NB4 (cell line): ENCODE measurements around the gene ANKS1B.
"Not testable (repeated sequence)": the region's sequence is repeated elsewhere in the genome, so short reads cannot be mapped to it uniquely, and the experiment has no call there.

Experiments used
- CTCF ChIP-seq: IDR thresholded peaks from one replicate; pipeline ENCODE4 v1.5.1; 2012; ENCODE audit warnings: low read depth, low read length
- POLR2A ChIP-seq: IDR thresholded peaks from 2 replicates; pipeline ENCODE4 v1.6.1; 2011; ENCODE audit warnings: mild to moderate bottlenecking; ENCODE audit not compliant: insufficient read length; ENCODE audit errors: extremely low read depth

GRCh38 chr12:99797931-99798330 lies 186.8 kb downstream of the ANKS1B start:
- not testable (repeated sequence) for TF ChIP-seq CTCF, POLR2A
